ENCODE data around the gene CDH5. TPM values are rescaled to one million over a fixed set of nuclear protein-coding genes. Genes with fewer than 3 reads are reported as not detected.

Gene CDH5
- total and polyA plus RNA-seq, 5 donors from 2014 or later, result not detected

DNA sequence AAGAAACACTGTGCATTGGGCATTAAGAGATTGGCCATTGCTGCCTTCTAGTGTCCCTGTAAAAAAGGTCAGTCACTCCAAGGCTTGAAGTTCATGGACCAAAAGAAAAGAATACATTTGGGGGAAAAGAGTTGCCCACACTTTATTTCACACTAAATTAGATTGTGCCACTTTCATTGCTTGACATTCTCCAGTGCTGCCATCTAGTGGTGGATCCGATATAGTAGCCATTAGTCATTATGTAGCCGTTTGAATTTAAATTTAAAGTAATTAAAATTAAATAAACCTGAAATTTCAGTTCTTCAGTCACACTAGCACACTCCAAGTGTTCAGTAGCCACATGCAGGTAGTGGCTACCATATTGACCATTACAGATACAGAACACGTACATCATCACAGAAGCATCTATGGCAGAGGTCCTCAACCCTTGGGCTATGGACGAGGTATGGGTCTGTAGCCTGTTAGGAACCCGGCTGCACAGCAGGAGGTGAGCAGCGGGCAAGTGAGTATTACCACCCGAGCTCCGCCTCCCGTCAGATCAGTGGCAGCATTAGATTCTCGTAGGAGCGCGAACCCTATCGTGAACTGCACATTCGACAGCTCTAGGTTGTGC lies 21.9 kb upstream of the CDH5 start:
- Mint-ChIP-seq H3K4me1 (no peaks in the 10 kb centered on the region), H3K4me3 (no peak overlapping the region), H3K36me3 (no peaks in the 10 kb centered on the region), H3K27ac (no peak overlapping the region), H3K27me3 (peaks cover 20% of the 10 kb centered on the region), H3K9me3 (peaks cover 0 to 2% (median 0%) of the 10 kb centered on the region in 7 donors)
- Histone ChIP-seq H3K27me3 (ENCODE audit: control insufficient read depth, insufficient read depth, low read length) (no peaks in the 10 kb centered on the region), H3K4me1 (ENCODE audit: control insufficient read depth, insufficient read depth, low read length, poor library complexity, severe bottlenecking) (no peaks in the 10 kb centered on the region), H3K9me3 (ENCODE audit: control insufficient read depth in 2 of 2, low read length in 2 of 2) (no peaks in the 10 kb centered on the region), H3K4me3 (ENCODE audit: low read depth, low read length) (no peak overlapping the region), H3K27ac (ENCODE audit: insufficient read depth, low read length, poor library complexity, severe bottlenecking) (no peak overlapping the region), H3K36me3 (ENCODE audit: control insufficient read depth, insufficient read depth, low read length) (no peaks in the 10 kb centered on the region)
- DNase-seq (peak in 2 of 3 donors; percentile 13 to 50), ATAC-seq (ENCODE audit: low read depth in 2 of 2) (no peak)

DNA sequence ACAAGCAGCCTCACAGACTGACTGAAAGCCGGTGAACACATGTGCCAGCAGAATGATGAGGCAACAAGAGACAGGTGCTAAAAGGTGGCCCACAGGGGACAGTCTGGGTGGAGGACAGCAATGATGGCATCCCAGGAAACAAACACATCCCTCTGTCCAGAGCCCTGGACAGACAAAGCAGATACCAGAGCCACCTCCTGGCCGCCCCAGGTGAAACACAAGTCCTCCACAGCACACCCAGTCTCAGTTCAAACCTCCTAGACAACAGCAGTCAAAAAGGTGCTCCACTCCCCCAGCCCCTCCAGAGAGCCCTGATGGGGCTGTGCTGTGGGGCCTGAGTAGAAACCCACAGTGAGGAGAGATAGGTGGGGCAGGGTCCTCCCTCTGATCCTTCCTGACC lies 20.3 kb upstream of the CDH5 start:
- no peaks in the 10 kb centered on the region for H3K36me3 ChIP-seq (ENCODE audit: control insufficient read depth, insufficient read depth, low read length)
- H3K9me3 ChIP-seq (ENCODE audit: control insufficient read depth in 2 of 2, low read length in 2 of 2), result no peaks in the 10 kb centered on the region
- H3K27me3 ChIP-seq (ENCODE audit: control insufficient read depth, insufficient read depth, low read length), result no peaks in the 10 kb centered on the region
- Mint-ChIP-seq H3K36me3 (no peaks in the 10 kb centered on the region), H3K27ac (no peak overlapping the region), H3K4me3 (no peak overlapping the region), H3K27me3 (peaks cover 26% of the 10 kb centered on the region), H3K4me1 (no peaks in the 10 kb centered on the region), H3K9me3 (peaks cover 0 to 2% (median 0%) of the 10 kb centered on the region in 7 donors)
- no peaks in the 10 kb centered on the region for H3K4me1 ChIP-seq (ENCODE audit: control insufficient read depth, insufficient read depth, low read length, poor library complexity, severe bottlenecking)
- H3K4me3 ChIP-seq (ENCODE audit: low read depth, low read length), result no peak overlapping the region
- no peak overlapping the region for H3K27ac ChIP-seq (ENCODE audit: insufficient read depth, low read length, poor library complexity, severe bottlenecking)
- ATAC-seq (ENCODE audit: low read depth in 2 of 2) (no peak), DNase-seq (no peak)

GRCh38 chr16:66352304-66352703 lies 14.2 kb upstream of the CDH5 start:
- H3K4me1 ChIP-seq (ENCODE audit: control insufficient read depth, insufficient read depth, low read length, poor library complexity, severe bottlenecking), result no peaks in the 10 kb centered on the region
- no peak overlapping the region for H3K27ac Mint-ChIP-seq
- ATAC-seq (ENCODE audit: low read depth in 2 of 2), result no peak
- H3K9me3 ChIP-seq (ENCODE audit: control insufficient read depth in 2 of 2, low read length in 2 of 2), result no peaks in the 10 kb centered on the region
- peaks cover 33% of the 10 kb centered on the region for H3K27me3 Mint-ChIP-seq
- no peaks in the 10 kb centered on the region for H3K36me3 Mint-ChIP-seq
- no peak for DNase-seq
- H3K27me3 ChIP-seq (ENCODE audit: control insufficient read depth, insufficient read depth, low read length), result no peaks in the 10 kb centered on the region
- no peaks in the 10 kb centered on the region for H3K9me3 Mint-ChIP-seq
- peaks cover 0 to under 1% (median 0%) of the 10 kb centered on the region in 4 donors for H3K4me1 Mint-ChIP-seq
- H3K36me3 ChIP-seq (ENCODE audit: control insufficient read depth, insufficient read depth, low read length), result no peaks in the 10 kb centered on the region
- no peak overlapping the region for H3K4me3 Mint-ChIP-seq
- H3K4me3 ChIP-seq (ENCODE audit: low read depth, low read length), result no peak overlapping the region
- H3K27ac ChIP-seq (ENCODE audit: insufficient read depth, low read length, poor library complexity, severe bottlenecking), result no peak overlapping the region

GRCh38 chr16:66353055-66353454 lies 13.4 kb upstream of the CDH5 start:
- Histone ChIP-seq H3K27ac (ENCODE audit: insufficient read depth, low read length, poor library complexity, severe bottlenecking) (no peak overlapping the region), H3K27me3 (ENCODE audit: control insufficient read depth, insufficient read depth, low read length) (no peaks in the 10 kb centered on the region), H3K4me3 (ENCODE audit: low read depth, low read length) (no peak overlapping the region), H3K36me3 (ENCODE audit: control insufficient read depth, insufficient read depth, low read length) (no peaks in the 10 kb centered on the region), H3K9me3 (ENCODE audit: control insufficient read depth in 2 of 2, low read length in 2 of 2) (no peaks in the 10 kb centered on the region), H3K4me1 (ENCODE audit: control insufficient read depth, insufficient read depth, low read length, poor library complexity, severe bottlenecking) (no peaks in the 10 kb centered on the region)
- H3K9me3 Mint-ChIP-seq, result no peaks in the 10 kb centered on the region
- H3K4me1 Mint-ChIP-seq, result peaks cover 0 to 3% (median 0%) of the 10 kb centered on the region in 4 donors
- ATAC-seq (ENCODE audit: low read depth in 2 of 2), result no peak
- H3K27me3 Mint-ChIP-seq, result peaks cover 38% of the 10 kb centered on the region
- no peaks in the 10 kb centered on the region for H3K36me3 Mint-ChIP-seq
- DNase-seq, result no peak
- H3K4me3 Mint-ChIP-seq, result peak overlapping the region in 1 of 4 donors; percentile 74
- no peak overlapping the region for H3K27ac Mint-ChIP-seq

GRCh38 chr16:66354034-66354909 lies 12.2 kb upstream of the CDH5 start:
- H3K27me3 Mint-ChIP-seq, result peaks cover 38% of the 10 kb centered on the region
- Histone ChIP-seq H3K4me1 (ENCODE audit: control insufficient read depth, insufficient read depth, low read length, poor library complexity, severe bottlenecking) (no peaks in the 10 kb centered on the region), H3K27me3 (ENCODE audit: control insufficient read depth, insufficient read depth, low read length) (no peaks in the 10 kb centered on the region), H3K36me3 (ENCODE audit: control insufficient read depth, insufficient read depth, low read length) (no peaks in the 10 kb centered on the region), H3K9me3 (ENCODE audit: control insufficient read depth in 2 of 2, low read length in 2 of 2) (no peaks in the 10 kb centered on the region), H3K27ac (ENCODE audit: insufficient read depth, low read length, poor library complexity, severe bottlenecking) (no peak overlapping the region), H3K4me3 (ENCODE audit: low read depth, low read length) (no peak overlapping the region)
- H3K36me3 Mint-ChIP-seq, result no peaks in the 10 kb centered on the region
- no peak overlapping the region for H3K4me3 Mint-ChIP-seq
- no peak for DNase-seq
- H3K4me1 Mint-ChIP-seq, result peaks cover 0 to 3% (median 0%) of the 10 kb centered on the region in 4 donors
- no peak overlapping the region for H3K27ac Mint-ChIP-seq
- no peak for ATAC-seq (ENCODE audit: low read depth in 2 of 2)
- H3K9me3 Mint-ChIP-seq, result no peaks in the 10 kb centered on the region

GRCh38 chr16:66355526-66355925 lies 11.0 kb upstream of the CDH5 start:
- Histone ChIP-seq H3K4me3 (ENCODE audit: low read depth, low read length) (no peak overlapping the region), H3K4me1 (ENCODE audit: control insufficient read depth, insufficient read depth, low read length, poor library complexity, severe bottlenecking) (no peaks in the 10 kb centered on the region), H3K27ac (ENCODE audit: insufficient read depth, low read length, poor library complexity, severe bottlenecking) (no peak overlapping the region), H3K9me3 (ENCODE audit: control insufficient read depth in 2 of 2, low read length in 2 of 2) (no peaks in the 10 kb centered on the region), H3K36me3 (ENCODE audit: control insufficient read depth, insufficient read depth, low read length) (no peaks in the 10 kb centered on the region), H3K27me3 (ENCODE audit: control insufficient read depth, insufficient read depth, low read length) (no peaks in the 10 kb centered on the region)
- Mint-ChIP-seq H3K4me3 (no peak overlapping the region), H3K36me3 (no peaks in the 10 kb centered on the region), H3K27ac (no peak overlapping the region), H3K27me3 (peaks cover 30% of the 10 kb centered on the region), H3K9me3 (no peaks in the 10 kb centered on the region), H3K4me1 (peaks cover 0 to 3% (median 0%) of the 10 kb centered on the region in 4 donors)
- no peak for ATAC-seq (ENCODE audit: low read depth in 2 of 2)
- DNase-seq, result no peak

- H3K4me3 ChIP-seq (ENCODE audit: low read depth, low read length), result no peak overlapping the region
- peaks cover 0 to 2% (median 0%) of the 10 kb centered on the region in 7 donors for H3K9me3 Mint-ChIP-seq
- DNase-seq (peak in 1 of 3 donors; percentile 32), ATAC-seq (ENCODE audit: low read depth in 2 of 2) (no peak)
- H3K27me3 Mint-ChIP-seq, result peaks cover 33% of the 10 kb centered on the region
- peak overlapping the region in 1 of 3 donors; percentile 6 for H3K27ac Mint-ChIP-seq
- peaks cover 0 to 3% (median 0%) of the 10 kb centered on the region in 4 donors for H3K4me1 Mint-ChIP-seq
- H3K4me1 ChIP-seq (ENCODE audit: control insufficient read depth, insufficient read depth, low read length, poor library complexity, severe bottlenecking), result no peaks in the 10 kb centered on the region
- H3K36me3 ChIP-seq (ENCODE audit: control insufficient read depth, insufficient read depth, low read length), result no peaks in the 10 kb centered on the region
- no peak overlapping the region for H3K27ac ChIP-seq (ENCODE audit: insufficient read depth, low read length, poor library complexity, severe bottlenecking)
- no peaks in the 10 kb centered on the region for H3K27me3 ChIP-seq (ENCODE audit: control insufficient read depth, insufficient read depth, low read length)
- H3K36me3 Mint-ChIP-seq, result no peaks in the 10 kb centered on the region
- no peaks in the 10 kb centered on the region for H3K9me3 ChIP-seq (ENCODE audit: control insufficient read depth in 2 of 2, low read length in 2 of 2)
- no peak overlapping the region for H3K4me3 Mint-ChIP-seq
Measured at GRCh38 chr16:66357523-66357928, 9.0 kb upstream of the CDH5 start.
